Measurements from ENCODE around the gene MAP3K14.

GRCh38 chr17:45274033-45274432 lies 42.8 kb downstream of the MAP3K14 start:
- TF ChIP-seq CTCF (IDR thresholded peaks at IDR 0.05) = no peak
- no peak for TF ChIP-seq POLR2A (IDR thresholded peaks at IDR 0.05)
